ENCODE measurements around the gene ITGA2.

The ITGA2 gene

GRCh38 chr5:52998552-52999313, 9.6 kb downstream of the ITGA2 start:
- H3K27ac ChIP-seq (ENCODE audit: low read depth, low read length) = no peak overlapping the region
- no peaks in the 10 kb centered on the region for H3K36me3 ChIP-seq (ENCODE audit: control insufficient read depth in 1 of 2, insufficient read depth in 2 of 2, low read length in 2 of 2)
- no peaks in the 10 kb centered on the region for H3K9me3 ChIP-seq (ENCODE audit: control insufficient read depth in 1 of 2, low read length in 2 of 2)
- no peak overlapping the region for H3K4me3 ChIP-seq (ENCODE audit: low read depth in 1 of 2, low read length in 2 of 2)
- H3K4me1 ChIP-seq (ENCODE audit: control insufficient read depth in 1 of 2, insufficient read depth in 2 of 2, low read length in 2 of 2) = no peaks in the 10 kb centered on the region
- no peaks in the 10 kb centered on the region for H3K27me3 ChIP-seq (ENCODE audit: control insufficient read depth in 1 of 2, insufficient read depth in 2 of 2, low read length in 2 of 2)
- no peak overlapping the region for H3K9ac ChIP-seq (ENCODE audit: low read depth in 1 of 2, low read length in 2 of 2)

DNA sequence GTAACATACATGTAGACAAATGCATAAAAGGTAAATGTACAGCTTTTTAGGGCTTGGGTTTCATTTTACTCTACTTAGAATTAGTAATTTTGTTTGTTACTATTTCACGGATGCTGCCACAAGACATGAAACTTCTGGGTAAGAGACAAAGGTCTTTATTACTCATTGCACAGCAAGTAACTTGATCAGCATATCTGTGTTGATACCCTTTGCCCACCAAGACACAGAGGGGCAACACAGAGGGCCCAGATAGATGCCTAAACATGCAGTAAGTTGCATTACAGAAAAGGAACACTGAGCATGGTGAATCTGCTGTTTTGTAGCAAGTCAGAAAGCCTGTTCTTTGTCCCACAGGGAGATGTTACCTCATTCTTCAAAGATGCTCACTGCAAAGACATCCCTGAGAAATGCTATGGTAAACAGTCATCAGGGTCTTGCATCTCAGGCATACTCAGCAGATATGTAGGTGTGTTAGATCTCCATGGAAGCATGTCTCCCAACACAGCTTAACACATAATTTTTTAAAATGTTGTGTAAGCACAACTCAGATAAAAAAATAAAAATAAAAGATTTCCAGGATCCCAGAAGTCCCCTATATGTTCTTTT, 10.3 kb downstream of the ITGA2 start:
- H3K27me3 ChIP-seq (ENCODE audit: control insufficient read depth in 1 of 2, insufficient read depth in 2 of 2, low read length in 2 of 2) = no peaks in the 10 kb centered on the region
- H3K27ac ChIP-seq (ENCODE audit: low read depth, low read length) = no peak overlapping the region
- H3K4me1 ChIP-seq (ENCODE audit: control insufficient read depth in 1 of 2, insufficient read depth in 2 of 2, low read length in 2 of 2) = no peaks in the 10 kb centered on the region
- H3K9ac ChIP-seq (ENCODE audit: low read depth in 1 of 2, low read length in 2 of 2) = no peak overlapping the region
- no peak overlapping the region for H3K4me3 ChIP-seq (ENCODE audit: low read depth in 1 of 2, low read length in 2 of 2)
- no peaks in the 10 kb centered on the region for H3K36me3 ChIP-seq (ENCODE audit: control insufficient read depth in 1 of 2, insufficient read depth in 2 of 2, low read length in 2 of 2)
- no peaks in the 10 kb centered on the region for H3K9me3 ChIP-seq (ENCODE audit: control insufficient read depth in 1 of 2, low read length in 2 of 2)

DNA sequence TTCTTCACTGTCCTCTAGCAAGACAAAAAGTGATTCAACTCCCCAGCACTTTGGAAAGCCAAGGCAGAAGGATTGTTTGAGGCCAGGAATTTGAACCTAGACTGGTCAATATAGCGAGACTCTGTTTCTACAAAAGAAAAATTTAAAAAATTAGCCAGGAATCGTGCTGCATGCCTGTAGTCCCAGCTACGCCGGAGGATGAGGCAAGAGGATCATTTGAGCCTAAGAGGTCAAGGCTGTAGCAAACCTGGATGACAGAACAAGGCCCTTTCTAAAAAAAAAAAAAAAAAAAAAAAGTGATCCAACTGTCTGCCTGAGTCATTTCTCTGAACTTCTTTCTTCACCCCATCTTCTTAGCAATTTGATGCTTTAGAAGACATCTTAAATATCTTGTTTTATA, 12.4 kb downstream of the ITGA2 start:
- no peak overlapping the region for H3K9ac ChIP-seq (ENCODE audit: low read depth in 1 of 2, low read length in 2 of 2)
- no peak overlapping the region for H3K27ac ChIP-seq (ENCODE audit: low read depth, low read length)
- no peaks in the 10 kb centered on the region for H3K27me3 ChIP-seq (ENCODE audit: control insufficient read depth in 1 of 2, insufficient read depth in 2 of 2, low read length in 2 of 2)
- no peak overlapping the region for H3K4me3 ChIP-seq (ENCODE audit: low read depth in 1 of 2, low read length in 2 of 2)
- peaks cover 0 to 3% of the 10 kb centered on the region in 2 donors for H3K36me3 ChIP-seq (ENCODE audit: control insufficient read depth in 1 of 2, insufficient read depth in 2 of 2, low read length in 2 of 2)
- no peaks in the 10 kb centered on the region for H3K9me3 ChIP-seq (ENCODE audit: control insufficient read depth in 1 of 2, low read length in 2 of 2)
- no peaks in the 10 kb centered on the region for H3K4me1 ChIP-seq (ENCODE audit: control insufficient read depth in 1 of 2, insufficient read depth in 2 of 2, low read length in 2 of 2)

DNA sequence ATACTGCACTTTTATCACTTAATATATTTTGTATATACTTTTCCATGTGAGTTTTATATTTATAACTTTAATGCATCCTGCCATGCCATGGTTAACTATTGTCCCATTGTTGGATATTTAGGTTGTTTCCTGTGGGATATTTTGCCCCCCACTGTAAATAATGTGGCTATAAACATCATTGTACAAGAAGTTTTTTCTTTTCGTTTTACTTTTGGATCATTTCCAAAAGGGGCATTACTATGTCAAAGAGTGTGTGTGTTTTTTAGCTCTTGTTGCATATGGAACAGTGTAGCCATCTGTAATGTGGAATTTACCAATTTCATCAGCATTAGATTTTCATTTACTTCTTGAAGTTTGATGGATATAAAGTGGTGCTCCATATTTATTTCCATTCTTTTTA, 13.3 kb downstream of the ITGA2 start:
- H3K36me3 ChIP-seq (ENCODE audit: control insufficient read depth in 1 of 2, insufficient read depth in 2 of 2, low read length in 2 of 2) = peaks cover 0 to 3% of the 10 kb centered on the region in 2 donors
- H3K27me3 ChIP-seq (ENCODE audit: control insufficient read depth in 1 of 2, insufficient read depth in 2 of 2, low read length in 2 of 2) = no peaks in the 10 kb centered on the region
- H3K9me3 ChIP-seq (ENCODE audit: control insufficient read depth in 1 of 2, low read length in 2 of 2) = no peaks in the 10 kb centered on the region
- H3K4me1 ChIP-seq (ENCODE audit: control insufficient read depth in 1 of 2, insufficient read depth in 2 of 2, low read length in 2 of 2) = peaks cover 0 to 4% of the 10 kb centered on the region in 2 donors
- no peak overlapping the region for H3K27ac ChIP-seq (ENCODE audit: low read depth, low read length)
- no peak overlapping the region for H3K4me3 ChIP-seq (ENCODE audit: low read depth in 1 of 2, low read length in 2 of 2)
- no peak overlapping the region for H3K9ac ChIP-seq (ENCODE audit: low read depth in 1 of 2, low read length in 2 of 2)

- Histone ChIP-seq H3K9me3 (ENCODE audit: control insufficient read depth in 1 of 2, low read length in 2 of 2) (no peaks in the 10 kb centered on the region), H3K4me3 (ENCODE audit: low read depth in 1 of 2, low read length in 2 of 2) (no peak overlapping the region), H3K9ac (ENCODE audit: low read depth in 1 of 2, low read length in 2 of 2) (no peak overlapping the region), H3K4me1 (ENCODE audit: control insufficient read depth in 1 of 2, insufficient read depth in 2 of 2, low read length in 2 of 2) (peaks cover 0 to 4% of the 10 kb centered on the region in 2 donors), H3K27me3 (ENCODE audit: control insufficient read depth in 1 of 2, insufficient read depth in 2 of 2, low read length in 2 of 2) (no peaks in the 10 kb centered on the region), H3K27ac (ENCODE audit: low read depth, low read length) (no peak overlapping the region), H3K36me3 (ENCODE audit: control insufficient read depth in 1 of 2, insufficient read depth in 2 of 2, low read length in 2 of 2) (peaks cover 0 to 3% of the 10 kb centered on the region in 2 donors)
These were observed 14.0 kb downstream of the ITGA2 start for GRCh38 chr5:53003144-53003543.

- no peak overlapping the region for H3K4me3 ChIP-seq (ENCODE audit: low read depth in 1 of 2, low read length in 2 of 2)
- no peak overlapping the region for H3K27ac ChIP-seq (ENCODE audit: low read depth, low read length)
- no peak overlapping the region for H3K9ac ChIP-seq (ENCODE audit: low read depth in 1 of 2, low read length in 2 of 2)
- H3K4me1 ChIP-seq (ENCODE audit: control insufficient read depth in 1 of 2, insufficient read depth in 2 of 2, low read length in 2 of 2) = peaks cover 0 to 4% of the 10 kb centered on the region in 2 donors
- H3K9me3 ChIP-seq (ENCODE audit: control insufficient read depth in 1 of 2, low read length in 2 of 2) = no peaks in the 10 kb centered on the region
- H3K36me3 ChIP-seq (ENCODE audit: control insufficient read depth in 1 of 2, insufficient read depth in 2 of 2, low read length in 2 of 2) = peaks cover 0 to 3% of the 10 kb centered on the region in 2 donors
- H3K27me3 ChIP-seq (ENCODE audit: control insufficient read depth in 1 of 2, insufficient read depth in 2 of 2, low read length in 2 of 2) = no peaks in the 10 kb centered on the region
These were observed 18.0 kb downstream of the ITGA2 start for GRCh38 chr5:53006911-53007890.

DNA sequence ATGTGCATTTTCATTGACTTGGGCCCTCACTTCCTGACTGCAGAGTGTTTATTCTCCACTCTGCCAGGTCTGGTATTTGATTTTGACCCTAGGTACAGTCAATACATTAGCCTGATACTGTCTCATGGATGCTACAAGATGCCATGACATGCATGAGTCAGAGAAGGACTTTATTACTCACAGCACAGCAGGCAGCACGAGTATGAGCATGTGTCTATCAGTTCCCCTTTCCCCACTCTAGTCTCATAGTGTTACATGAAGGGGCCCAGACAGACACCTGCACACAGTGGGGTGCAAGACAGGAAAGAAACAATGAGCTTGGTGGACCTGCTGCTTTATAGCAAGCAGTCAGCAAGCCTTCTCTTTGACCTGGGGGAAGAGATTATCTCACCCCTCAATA, 19.6 kb downstream of the ITGA2 start:
- H3K27me3 ChIP-seq (ENCODE audit: control insufficient read depth in 1 of 2, insufficient read depth in 2 of 2, low read length in 2 of 2) = no peaks in the 10 kb centered on the region
- H3K9me3 ChIP-seq (ENCODE audit: control insufficient read depth in 1 of 2, low read length in 2 of 2) = no peaks in the 10 kb centered on the region
- no peak overlapping the region for H3K4me3 ChIP-seq (ENCODE audit: low read depth in 1 of 2, low read length in 2 of 2)
- H3K27ac ChIP-seq (ENCODE audit: low read depth, low read length) = no peak overlapping the region
- H3K4me1 ChIP-seq (ENCODE audit: control insufficient read depth in 1 of 2, insufficient read depth in 2 of 2, low read length in 2 of 2) = peaks cover 0 to 4% of the 10 kb centered on the region in 2 donors
- H3K9ac ChIP-seq (ENCODE audit: low read depth in 1 of 2, low read length in 2 of 2) = no peak overlapping the region
- H3K36me3 ChIP-seq (ENCODE audit: control insufficient read depth in 1 of 2, insufficient read depth in 2 of 2, low read length in 2 of 2) = peaks cover 0 to 3% of the 10 kb centered on the region in 2 donors

DNA sequence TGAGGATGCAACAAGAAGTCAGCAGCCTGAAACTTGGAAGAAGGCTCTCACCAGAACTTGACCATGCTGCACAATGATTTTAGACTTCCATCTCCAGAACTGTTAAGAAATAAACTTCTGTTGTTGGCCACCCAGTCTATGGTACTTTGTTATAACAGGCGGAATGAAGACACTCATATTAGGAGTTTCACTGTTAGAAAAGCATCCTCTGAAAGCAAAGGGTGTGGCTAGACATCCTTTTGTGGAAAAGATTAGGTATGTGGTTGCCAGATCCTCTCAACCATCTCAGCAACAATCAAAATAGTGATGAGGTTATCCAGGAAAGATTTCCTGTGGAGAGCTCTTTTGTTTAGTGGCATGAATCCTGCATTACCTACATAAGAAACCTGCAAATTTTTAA, 20.7 kb downstream of the ITGA2 start:
- Histone ChIP-seq H3K4me1 (ENCODE audit: control insufficient read depth in 1 of 2, insufficient read depth in 2 of 2, low read length in 2 of 2) (peaks cover 0 to 4% of the 10 kb centered on the region in 2 donors), H3K27me3 (ENCODE audit: control insufficient read depth in 1 of 2, insufficient read depth in 2 of 2, low read length in 2 of 2) (no peaks in the 10 kb centered on the region), H3K4me3 (ENCODE audit: low read depth in 1 of 2, low read length in 2 of 2) (no peak overlapping the region), H3K9me3 (ENCODE audit: control insufficient read depth in 1 of 2, low read length in 2 of 2) (no peaks in the 10 kb centered on the region), H3K9ac (ENCODE audit: low read depth in 1 of 2, low read length in 2 of 2) (no peak overlapping the region), H3K36me3 (ENCODE audit: control insufficient read depth in 1 of 2, insufficient read depth in 2 of 2, low read length in 2 of 2) (peaks cover 0 to 3% of the 10 kb centered on the region in 2 donors), H3K27ac (ENCODE audit: low read depth, low read length) (no peak overlapping the region)

DNA sequence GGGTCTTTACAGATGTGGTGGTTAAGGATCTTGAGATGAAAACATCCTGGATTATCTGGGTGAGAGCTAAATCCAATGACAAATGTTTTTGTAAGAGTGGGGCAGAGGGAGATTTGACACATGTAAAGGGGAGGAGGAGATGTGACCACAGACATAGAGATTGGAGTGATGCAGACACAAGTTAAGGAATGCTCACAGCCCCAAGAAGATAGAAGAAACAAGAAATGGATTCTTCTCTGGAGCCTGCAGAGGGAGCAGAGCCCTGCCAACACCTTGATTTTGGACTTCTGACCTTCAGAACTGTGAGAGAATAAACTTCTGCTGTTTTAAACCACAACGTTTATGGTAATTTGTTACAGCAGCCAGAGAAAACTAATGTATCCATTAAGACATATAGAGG, 21.7 kb downstream of the ITGA2 start:
- H3K27ac ChIP-seq (ENCODE audit: low read depth, low read length) = no peak overlapping the region

DNA sequence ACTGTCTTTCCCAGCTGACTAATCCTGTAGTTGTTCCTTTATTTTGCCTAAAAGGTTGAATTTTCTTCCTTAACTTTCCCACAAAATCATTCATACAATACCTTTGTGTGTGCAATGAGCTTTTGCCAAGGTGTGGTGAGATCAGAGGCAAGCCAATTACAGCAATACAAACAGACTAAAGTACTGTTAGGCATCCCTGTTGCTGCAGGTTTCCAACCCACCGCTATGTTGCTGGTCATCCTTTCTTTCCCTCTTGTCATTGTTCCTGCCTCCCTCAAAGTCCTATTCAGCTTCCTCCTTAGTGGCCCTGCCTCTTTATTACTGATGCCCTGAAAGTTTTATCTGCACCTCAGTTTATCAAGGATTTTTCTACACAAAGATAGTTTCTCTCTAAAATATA, 22.1 kb downstream of the ITGA2 start:
- Histone ChIP-seq H3K9me3 (ENCODE audit: control insufficient read depth in 1 of 2, low read length in 2 of 2) (no peaks in the 10 kb centered on the region), H3K36me3 (ENCODE audit: control insufficient read depth in 1 of 2, insufficient read depth in 2 of 2, low read length in 2 of 2) (no peaks in the 10 kb centered on the region), H3K27ac (ENCODE audit: low read depth, low read length) (no peak overlapping the region), H3K4me1 (ENCODE audit: control insufficient read depth in 1 of 2, insufficient read depth in 2 of 2, low read length in 2 of 2) (peaks cover 0 to 4% of the 10 kb centered on the region in 2 donors), H3K27me3 (ENCODE audit: control insufficient read depth in 1 of 2, insufficient read depth in 2 of 2, low read length in 2 of 2) (no peaks in the 10 kb centered on the region), H3K4me3 (ENCODE audit: low read depth in 1 of 2, low read length in 2 of 2) (no peak overlapping the region), H3K9ac (ENCODE audit: low read depth in 1 of 2, low read length in 2 of 2) (no peak overlapping the region)

More for the DNA sequence above, 21.7 kb downstream of the ITGA2 start:
- no peak overlapping the region for H3K4me3 ChIP-seq (ENCODE audit: low read depth in 1 of 2, low read length in 2 of 2)
- H3K9ac ChIP-seq (ENCODE audit: low read depth in 1 of 2, low read length in 2 of 2) = no peak overlapping the region
- H3K27me3 ChIP-seq (ENCODE audit: control insufficient read depth in 1 of 2, insufficient read depth in 2 of 2, low read length in 2 of 2) = no peaks in the 10 kb centered on the region
- peaks cover 0 to under 1% of the 10 kb centered on the region in 2 donors for H3K36me3 ChIP-seq (ENCODE audit: control insufficient read depth in 1 of 2, insufficient read depth in 2 of 2, low read length in 2 of 2)
- H3K4me1 ChIP-seq (ENCODE audit: control insufficient read depth in 1 of 2, insufficient read depth in 2 of 2, low read length in 2 of 2) = peaks cover 0 to 4% of the 10 kb centered on the region in 2 donors
- H3K9me3 ChIP-seq (ENCODE audit: control insufficient read depth in 1 of 2, low read length in 2 of 2) = no peaks in the 10 kb centered on the region

All from duodenal mucosa (tissue), 2 donors.